Nephron (organoid): Measurements from ENCODE around the gene PCDHGB4.

Experiments
- H3K27ac Mint-ChIP-seq, 3 experiments: 2 replicates each; pipeline ENCODE4 v1.8.0; 2020; ENCODE audit warnings: mixed read lengths in 3 of 3, mild to moderate bottlenecking in 2 of 3, moderate library complexity in 1 of 3
- H3K27me3 Mint-ChIP-seq: 2 replicates; pipeline ENCODE4 v1.8.0; 2021; ENCODE audit warnings: low read depth, mild to moderate bottlenecking, moderate library complexity, mixed read lengths
- H3K36me3 Mint-ChIP-seq: 2 replicates; pipeline ENCODE4 v1.8.0; 2020; ENCODE audit warnings: low read depth, mixed read lengths
- H3K4me1 Mint-ChIP-seq: 2 replicates; pipeline ENCODE4 v1.8.0; 2020; ENCODE audit warnings: mixed read lengths
- H3K4me3 Mint-ChIP-seq, 3 experiments: 2 replicates each; pipeline ENCODE4 v1.8.0; 2020; ENCODE audit warnings: mild to moderate bottlenecking in 3 of 3, mixed read lengths in 3 of 3, moderate library complexity in 2 of 3
- H3K9me3 Mint-ChIP-seq: 2 replicates; pipeline ENCODE4 v1.8.0; 2020; ENCODE audit warnings: mixed read lengths
- TF ChIP-seq, protein P1 (sequence below), 3 experiments: fragments of 200-600 bp; sonication (generic); IDR thresholded peaks; one replicate each; pipeline ENCODE4 v1.5.0; 2021; ENCODE audit warnings: antibody characterized with exemption in 3 of 3; ENCODE audit not compliant: unreplicated experiment in 3 of 3

The PCDHGB4 gene

GRCh38 chr5:141354900-141355469, 32.5 kb upstream of the PCDHGB4 start, which contains the start of gene PCDHGA4:
Gene PCDHGA4 (plus strand): TSS chr5:141355021. CDS start chr5:141355108, 87 bp downstream.
- peaks cover 4% of the 10 kb centered on the region for H3K27me3 Mint-ChIP-seq
- TF ChIP-seq, protein P1, sequence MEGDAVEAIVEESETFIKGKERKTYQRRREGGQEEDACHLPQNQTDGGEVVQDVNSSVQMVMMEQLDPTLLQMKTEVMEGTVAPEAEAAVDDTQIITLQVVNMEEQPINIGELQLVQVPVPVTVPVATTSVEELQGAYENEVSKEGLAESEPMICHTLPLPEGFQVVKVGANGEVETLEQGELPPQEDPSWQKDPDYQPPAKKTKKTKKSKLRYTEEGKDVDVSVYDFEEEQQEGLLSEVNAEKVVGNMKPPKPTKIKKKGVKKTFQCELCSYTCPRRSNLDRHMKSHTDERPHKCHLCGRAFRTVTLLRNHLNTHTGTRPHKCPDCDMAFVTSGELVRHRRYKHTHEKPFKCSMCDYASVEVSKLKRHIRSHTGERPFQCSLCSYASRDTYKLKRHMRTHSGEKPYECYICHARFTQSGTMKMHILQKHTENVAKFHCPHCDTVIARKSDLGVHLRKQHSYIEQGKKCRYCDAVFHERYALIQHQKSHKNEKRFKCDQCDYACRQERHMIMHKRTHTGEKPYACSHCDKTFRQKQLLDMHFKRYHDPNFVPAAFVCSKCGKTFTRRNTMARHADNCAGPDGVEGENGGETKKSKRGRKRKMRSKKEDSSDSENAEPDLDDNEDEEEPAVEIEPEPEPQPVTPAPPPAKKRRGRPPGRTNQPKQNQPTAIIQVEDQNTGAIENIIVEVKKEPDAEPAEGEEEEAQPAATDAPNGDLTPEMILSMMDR (IDR thresholded peaks at IDR 0.05; ENCODE audit: unreplicated experiment in 3 of 3) = no peak
- H3K4me1 Mint-ChIP-seq = no peaks in the 10 kb centered on the region
- H3K36me3 Mint-ChIP-seq = peaks cover 37% of the 10 kb centered on the region
- H3K4me3 Mint-ChIP-seq = no peak within 1 kb of the TSS
- H3K27ac Mint-ChIP-seq = no peak within 1 kb of the TSS
- H3K9me3 Mint-ChIP-seq = peaks cover 52% of the 10 kb centered on the region

DNA sequence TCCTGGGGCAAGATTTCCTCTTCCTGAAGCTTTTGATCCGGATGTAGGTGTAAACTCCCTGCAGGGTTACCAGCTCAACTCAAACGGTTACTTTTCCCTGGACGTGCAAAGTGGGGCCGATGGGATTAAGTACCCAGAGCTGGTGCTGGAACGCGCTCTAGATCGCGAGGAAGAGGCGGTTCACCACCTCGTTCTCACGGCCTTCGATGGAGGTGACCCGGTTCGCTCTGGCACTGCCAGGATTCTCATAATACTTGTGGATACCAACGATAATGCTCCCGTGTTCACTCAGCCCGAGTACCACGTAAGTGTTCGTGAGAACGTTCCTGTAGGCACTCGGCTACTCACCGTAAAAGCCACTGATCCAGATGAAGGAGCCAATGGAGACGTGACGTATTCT, 31.9 kb upstream of the PCDHGB4 start:
- H3K27me3 Mint-ChIP-seq = peaks cover 4% of the 10 kb centered on the region
- H3K4me1 Mint-ChIP-seq = no peaks in the 10 kb centered on the region
- H3K36me3 Mint-ChIP-seq = peaks cover 35% of the 10 kb centered on the region
- H3K27ac Mint-ChIP-seq = no peak overlapping the region
- TF ChIP-seq, protein P1 (IDR thresholded peaks at IDR 0.05; ENCODE audit: unreplicated experiment in 3 of 3) = no peak
- H3K9me3 Mint-ChIP-seq = peaks cover 54% of the 10 kb centered on the region
- H3K4me3 Mint-ChIP-seq = no peak overlapping the region

DNA sequence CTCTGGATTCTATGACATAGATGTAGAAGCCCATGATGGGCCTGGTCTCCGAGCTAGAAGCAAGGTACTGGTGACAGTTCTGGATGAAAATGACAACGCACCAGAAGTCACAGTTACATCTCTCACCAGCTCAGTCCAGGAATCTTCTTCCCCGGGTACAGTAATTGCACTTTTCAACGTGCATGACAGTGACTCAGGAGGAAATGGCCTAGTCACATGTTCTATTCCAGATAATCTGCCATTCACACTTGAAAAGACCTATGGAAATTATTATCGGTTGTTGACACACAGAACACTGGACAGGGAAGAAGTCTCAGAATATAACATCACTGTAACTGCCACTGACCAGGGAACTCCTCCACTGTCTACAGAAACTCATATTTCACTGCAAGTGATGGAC, 31.4 kb upstream of the PCDHGB4 start:
- TF ChIP-seq, protein P1 (IDR thresholded peaks at IDR 0.05; ENCODE audit: unreplicated experiment in 3 of 3) = no peak
- H3K9me3 Mint-ChIP-seq = peaks cover 58% of the 10 kb centered on the region
- H3K36me3 Mint-ChIP-seq = peaks cover 40% of the 10 kb centered on the region
- no peak overlapping the region for H3K27ac Mint-ChIP-seq
- H3K27me3 Mint-ChIP-seq = peaks cover 4% of the 10 kb centered on the region
- no peaks in the 10 kb centered on the region for H3K4me1 Mint-ChIP-seq
- H3K4me3 Mint-ChIP-seq = no peak overlapping the region

DNA sequence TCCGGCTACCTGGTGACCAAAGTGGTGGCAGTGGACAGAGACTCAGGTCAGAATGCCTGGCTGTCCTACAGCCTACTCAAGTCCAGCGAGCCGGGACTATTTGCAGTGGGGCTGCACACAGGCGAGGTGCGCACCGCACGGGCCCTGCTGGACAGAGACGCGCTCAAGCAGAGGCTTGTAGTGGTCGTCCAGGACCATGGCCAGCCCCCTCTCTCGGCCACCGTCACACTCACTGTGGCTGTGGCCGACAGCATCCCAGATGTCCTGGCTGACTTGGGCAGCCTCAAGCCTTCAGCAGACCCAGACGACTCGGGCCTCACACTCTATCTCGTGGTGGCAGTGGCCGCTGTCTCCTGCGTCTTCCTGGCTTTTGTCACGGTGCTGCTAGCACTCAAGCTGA, 30.5 kb upstream of the PCDHGB4 start:
- Mint-ChIP-seq H3K36me3 (peaks cover 42% of the 10 kb centered on the region), H3K4me1 (no peaks in the 10 kb centered on the region), H3K9me3 (peaks cover 62% of the 10 kb centered on the region), H3K27me3 (peaks cover 4% of the 10 kb centered on the region), H3K27ac (no peak overlapping the region), H3K4me3 (no peak overlapping the region)
- TF ChIP-seq, protein P1 (IDR thresholded peaks at IDR 0.05; ENCODE audit: unreplicated experiment in 3 of 3) = no peak

DNA sequence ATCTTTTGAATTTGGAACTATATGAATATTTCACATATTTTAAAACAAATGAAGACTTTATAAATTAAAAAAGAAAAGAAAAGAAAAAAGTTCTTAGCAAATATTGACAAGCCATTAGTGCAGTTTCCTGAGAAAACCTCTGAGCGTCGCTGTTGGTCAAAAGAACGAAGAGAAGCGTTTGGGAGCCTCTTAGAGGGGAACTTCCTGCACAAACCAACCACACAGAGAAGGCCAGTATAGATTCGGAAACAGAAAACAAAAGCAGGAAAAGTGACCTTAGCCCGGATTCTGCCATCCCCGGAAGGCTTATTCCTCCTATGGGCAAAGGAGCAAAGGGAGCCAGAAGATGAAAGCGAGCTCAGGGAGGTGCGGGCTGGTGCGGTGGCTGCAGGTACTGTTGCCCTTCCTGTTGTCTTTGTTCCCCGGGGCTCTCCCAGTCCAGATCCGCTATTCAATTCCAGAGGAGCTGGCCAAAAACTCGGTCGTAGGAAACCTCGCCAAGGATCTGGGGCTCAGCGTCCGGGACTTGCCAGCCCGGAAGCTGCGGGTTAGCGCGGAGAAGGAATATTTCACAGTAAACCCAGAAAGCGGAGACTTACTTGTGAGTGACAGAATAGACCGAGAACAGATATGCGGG, 27.6 kb upstream of the PCDHGB4 start, which contains the start of gene PCDHGB2:
Gene PCDHGB2 (plus strand): TSS at position 205 of the 637 bp plus-strand sequence. CDS start 142 bp downstream, at position 347.
- Mint-ChIP-seq H3K27me3 (peaks cover 4% of the 10 kb centered on the region), H3K27ac (no peak within 1 kb of the TSS)

More for the DNA sequence above, 27.6 kb upstream of the PCDHGB4 start, which contains the start of gene PCDHGB2:
- peaks cover 42% of the 10 kb centered on the region for H3K36me3 Mint-ChIP-seq
- H3K4me3 Mint-ChIP-seq = no peak within 1 kb of the TSS
- H3K4me1 Mint-ChIP-seq = no peaks in the 10 kb centered on the region
- TF ChIP-seq, protein P1 (IDR thresholded peaks at IDR 0.05; ENCODE audit: unreplicated experiment in 3 of 3) = no peak
- peaks cover 72% of the 10 kb centered on the region for H3K9me3 Mint-ChIP-seq
